GM18508 (cell line): ENCODE results near the gene HNF1B.
"Not testable (repeated sequence)": the region's sequence is repeated elsewhere in the genome, so short reads cannot be mapped to it uniquely, and the experiment has no call there.

Experiments
- ATAC-seq: cut with Tn5 transposase; IDR thresholded peaks from one replicate; pipeline ENCODE4 v1.9.1; 2021; ENCODE audit warnings: moderate number of reproducible peaks; ENCODE audit not compliant: insufficient read depth, unreplicated experiment

The HNF1B gene

GRCh38 chr17:37708616-37709212 lies 36.1 kb downstream of the HNF1B start:
- no peak for ATAC-seq

- ATAC-seq, result no peak
Measured at GRCh38 chr17:37708008-37708615, 36.7 kb downstream of the HNF1B start.

GRCh38 chr17:37706446-37706845 lies 38.4 kb downstream of the HNF1B start:
- ATAC-seq, result no peak

GRCh38 chr17:37702598-37702997 lies 42.3 kb downstream of the HNF1B start:
- no peak for ATAC-seq

- no peak for ATAC-seq
Measured at GRCh38 chr17:37701496-37701898, 43.4 kb downstream of the HNF1B start.

- no peak for ATAC-seq
Measured at GRCh38 chr17:37700881-37701280, 44.0 kb downstream of the HNF1B start.

GRCh38 chr17:37699285-37699973 lies 45.4 kb downstream of the HNF1B start:
- ATAC-seq, result no peak

- ATAC-seq, result no peak
Measured at GRCh38 chr17:37698911-37699255, 46.0 kb downstream of the HNF1B start.

GRCh38 chr17:37698132-37698910 lies 46.5 kb downstream of the HNF1B start:
- no peak for ATAC-seq

GRCh38 chr17:37697381-37697780 lies 47.5 kb downstream of the HNF1B start:
- no peak for ATAC-seq

GRCh38 chr17:37696366-37696765 lies 48.5 kb downstream of the HNF1B start:
- no peak for ATAC-seq

- ATAC-seq, result no peak
Measured at GRCh38 chr17:37695726-37696125, 49.1 kb downstream of the HNF1B start.

- no peak for ATAC-seq
Measured at GRCh38 chr17:37694734-37695133, 50.1 kb downstream of the HNF1B start.

GRCh38 chr17:37693328-37693727 lies 51.5 kb downstream of the HNF1B start:
- ATAC-seq, result no peak

- ATAC-seq, result no peak
Measured at GRCh38 chr17:37691807-37692206, 53.1 kb downstream of the HNF1B start.

GRCh38 chr17:37689317-37689716 lies 55.5 kb downstream of the HNF1B start:
- no peak for ATAC-seq

GRCh38 chr17:37683454-37683984 lies 61.3 kb downstream of the HNF1B start:
- no peak for ATAC-seq

- ATAC-seq, result no peak
Measured at GRCh38 chr17:37682007-37682406, 62.9 kb downstream of the HNF1B start.

GRCh38 chr17:37679995-37680394 lies 64.9 kb downstream of the HNF1B start:
- ATAC-seq, result not testable (repeated sequence)

GRCh38 chr17:37678036-37678435 lies 66.8 kb downstream of the HNF1B start:
- ATAC-seq, result no peak

- ATAC-seq, result no peak
Measured at GRCh38 chr17:37677021-37677420, 67.8 kb downstream of the HNF1B start.
